HCT116 (cell line): ENCODE measurements around the gene L3HYPDH. TPM values are rescaled to one million over a fixed set of nuclear protein-coding genes. Genes with fewer than 3 reads are reported as not detected.
"Not testable (repeated sequence)": the region's sequence is repeated elsewhere in the genome, so short reads cannot be mapped to it uniquely, and the experiment has no call there.

Experiments
- ATAC-seq: fragments of 200-7000 bp; cut with Tn5 transposase; 2 replicates; pipeline ENCODE4 v1.9.1; 2020; ENCODE audit warnings: mild to moderate bottlenecking, moderate library complexity
- BruUV-seq: library from RNA; stranded (reverse); fragments of 400-500 nt; replicated peaks from 2 replicates; lab custom pipeline; 2021; lab: Mats Ljungman, UMichigan
- CTCF ChIA-PET: fragments of 300-600 bp; sonication (Branson Sonifier 250); formaldehyde crosslinking; loops from one replicate; lab custom pipeline; 2021; ENCODE audit warnings: antibody characterized with exemption; lab: Charles Lee
- POLR2A ChIA-PET: fragments of 300-600, 350-600 bp; sonication (Branson Sonifier 250); formaldehyde crosslinking; loops from one replicate; lab custom pipeline; 2021; ENCODE audit warnings: antibody characterized with exemption; lab: Charles Lee
- RAD21 ChIA-PET, 2 experiments: fragments of 300-600 bp; sonication (Branson Sonifier 250); formaldehyde crosslinking; loops; one replicate each; lab custom pipeline; 2023; ENCODE audit warnings: low total read pairs in 2 of 2; ENCODE audit not compliant: uncharacterized antibody in 2 of 2, unreplicated experiment in 2 of 2, low non-redundant PET in 1 of 2; lab: Charles Lee
- DNase-seq: peaks from one replicate; pipeline ENCODE4 v3.0.0-alpha.2; 2010; ENCODE audit warnings: low read depth, low spot score
- H2AFZ ChIP-seq: fragments of 200-600 bp; shearing (Covaris generic), sonication (generic); 2 replicates; pipeline ENCODE4 v1.6.1; 2017; ENCODE audit warnings: low read depth, mixed run types, mixed read lengths, antibody characterized with exemption, low read length; ENCODE audit not compliant: poor library complexity, severe bottlenecking
- H3K27ac ChIP-seq: 2 replicates; pipeline ENCODE4 v1.5.1; 2012; ENCODE audit warnings: low read depth, low read length
- H3K27me3 ChIP-seq: fragments of 200-600 bp; sonication (generic); 2 replicates; pipeline ENCODE4 v1.6.1; 2016; ENCODE audit warnings: mixed run types, low read length, mixed read lengths; ENCODE audit not compliant: insufficient read depth
- H3K36me3 ChIP-seq, 2 experiments: fragments of 200-500 bp in 1 of 2; fragments of 200-600 bp in 1 of 2; sonication (Bioruptor generic) in 1 of 2; sonication (generic) in 1 of 2; 2 replicates each; pipeline versions ENCODE4 v1.5.1 to v1.6.1; 2014 to 2016; ENCODE audit warnings: low read length in 2 of 2, inconsistent platforms in 1 of 2, mixed read lengths in 1 of 2, mixed run types in 1 of 2; ENCODE audit not compliant: insufficient read depth in 2 of 2, control insufficient read depth in 1 of 2
- H3K4me1 ChIP-seq, 2 experiments: fragments of 200-600 bp in 1 of 2; sonication (generic) in 1 of 2; 2 replicates each; pipeline versions ENCODE4 v1.5.1 to v1.6.1; 2012 to 2017; ENCODE audit warnings: low read length in 2 of 2, inconsistent platforms in 1 of 2, mild to moderate bottlenecking in 1 of 2, mixed read lengths in 1 of 2, mixed run types in 1 of 2, moderate library complexity in 1 of 2; ENCODE audit not compliant: insufficient read depth in 2 of 2, control insufficient read depth in 1 of 2
- H3K4me2 ChIP-seq: fragments of 200-600 bp; sonication (generic); 2 replicates; pipeline ENCODE4 v1.6.1; 2017; ENCODE audit warnings: mixed run types, low read length, mixed read lengths
- H3K4me3 ChIP-seq, 2 experiments: fragments of 200-600 bp in 1 of 2; sonication (generic) in 1 of 2; replicated peaks in 1 of 2; 2 replicates each; pipeline ENCODE4 v1.5.1; 2011 to 2016; ENCODE audit warnings: low read length in 2 of 2, control low read depth in 1 of 2, low read depth in 1 of 2, mild to moderate bottlenecking in 1 of 2, mixed read lengths in 1 of 2, mixed run types in 1 of 2
- H3K79me2 ChIP-seq: fragments of 200-600 bp; sonication (generic); 2 replicates; pipeline ENCODE4 v1.6.1; 2017; ENCODE audit warnings: mild to moderate bottlenecking, mixed run types, low read length, moderate library complexity, mixed read lengths; ENCODE audit not compliant: insufficient read depth
- H3K9ac ChIP-seq: fragments of 200-600 bp; sonication (generic); 2 replicates; pipeline ENCODE4 v1.6.1; 2016; ENCODE audit warnings: low read length, mixed read lengths
- H3K9me2 ChIP-seq: fragments of 200-600 bp; sonication (generic), shearing (Covaris generic); 2 replicates; pipeline ENCODE4 v1.6.1; 2017; ENCODE audit warnings: mixed run types, mild to moderate bottlenecking, moderate library complexity; ENCODE audit not compliant: insufficient read depth
- H3K9me3 ChIP-seq, 2 experiments: fragments of 200-500 bp in 1 of 2; fragments of 200-600 bp in 1 of 2; sonication (Bioruptor generic) in 1 of 2; sonication (generic) in 1 of 2; 2 replicates each; pipeline ENCODE4 v1.6.1; 2014 to 2017; ENCODE audit warnings: low read length in 2 of 2, mixed read lengths in 2 of 2, inconsistent platforms in 1 of 2, low read depth in 1 of 2, mild to moderate bottlenecking in 1 of 2, mixed run types in 1 of 2, moderate library complexity in 1 of 2; ENCODE audit not compliant: control insufficient read depth in 1 of 2, insufficient read depth in 1 of 2
- H4K20me1 ChIP-seq: fragments of 200-600 bp; sonication (generic), shearing (Covaris generic); 2 replicates; pipeline ENCODE4 v1.6.1; 2017; ENCODE audit warnings: mixed run types, mild to moderate bottlenecking, moderate library complexity; ENCODE audit not compliant: insufficient read depth
- CBX3 ChIP-seq: IDR thresholded peaks from 2 replicates; pipeline ENCODE4 v1.6.1; 2012; ENCODE audit warnings: low read depth
- EZH2phosphoT487 ChIP-seq: fragments of 200-600 bp; IDR thresholded peaks from 2 replicates; pipeline ENCODE4 v1.6.1; 2018; ENCODE audit warnings: antibody characterized with exemption, borderline replicate concordance
- YY1 ChIP-seq: IDR thresholded peaks from 2 replicates; pipeline ENCODE4 v1.6.1; 2011; ENCODE audit warnings: low read length, low read depth, moderate library complexity, mild to moderate bottlenecking; ENCODE audit not compliant: insufficient replicate concordance; ENCODE audit errors: extremely low read depth
- ZNF274 ChIP-seq: fragments of 200-500 bp; sonication (Bioruptor generic); IDR thresholded peaks from 2 replicates; pipeline ENCODE4 v1.6.1; 2014; ENCODE audit warnings: mild to moderate bottlenecking, low read depth, low read length, inconsistent platforms
- intact Hi-C: fragments of 100-400 bp; cut with micrococcal nuclease; formaldehyde crosslinking; loops from 2 replicates; pipeline ENCODE4 v1.10.0; 2022
- total RNA-seq: library from RNA; stranded (reverse); gene quantifications from one replicate; pipeline ENCODE4 v1.2.1, GENCODE V29; 2021; ENCODE audit not compliant: unreplicated experiment

Gene L3HYPDH
- total RNA-seq, 1 experiment from 2014 or later = 19.5 TPM

GRCh38 chr14:59450716-59451115 lies 33.5 kb downstream of the L3HYPDH start:
- Histone ChIP-seq H3K9ac (no peak overlapping the region), H2AFZ (no peak overlapping the region), H3K4me1 (no peaks in the 10 kb centered on the region), H3K4me2 (no peak overlapping the region), H3K9me2 (no peaks in the 10 kb centered on the region), H3K27me3 (no peaks in the 10 kb centered on the region), H3K9me3 (no peaks in the 10 kb centered on the region), H3K4me3 (no peak overlapping the region), H3K79me2 (no peaks in the 10 kb centered on the region), H3K27ac (no peak overlapping the region), H3K36me3 (peaks cover 0 to under 1% of the 10 kb centered on the region in 2 experiments; a peak in 1 of 4 replicates), H4K20me1 (no peaks in the 10 kb centered on the region)
- TF ChIP-seq CBX3 (no peak), ZNF274 (no peak), EZH2phosphoT487 (no peak), YY1 (no peak)
- ChIA-PET POLR2A (no interaction called here), CTCF (no interaction called here), RAD21 (no interaction called here)
- BruUV-seq = no TSS peak
- intact Hi-C loops = no loop called here
- no peak for DNase-seq
- no peak for ATAC-seq

GRCh38 chr14:59448673-59449072 lies 35.5 kb downstream of the L3HYPDH start:
- H3K27ac ChIP-seq, H3K4me1 ChIP-seq, ATAC-seq, H3K4me2 ChIP-seq, H3K9me2 ChIP-seq, H3K9ac ChIP-seq, H3K4me3 ChIP-seq, H4K20me1 ChIP-seq, DNase-seq, RAD21 ChIA-PET, BruUV-seq, H3K79me2 ChIP-seq, POLR2A ChIA-PET, CTCF ChIA-PET, H2AFZ ChIP-seq, H3K27me3 ChIP-seq, H3K36me3 ChIP-seq, H3K9me3 ChIP-seq: not testable (repeated sequence)
- intact Hi-C loops = loop anchor here (10.0 kb wide), 1 partner anchor 944 kb away; no protein-coding TSS in a partner anchor
